CD4-positive, alpha-beta T cell treated with Interleukin-15 for 4 hours (primary cell): ENCODE measurements around the gene CRAMP1.

Experiments
- DNase-seq: peaks from one replicate; pipeline ENCODE4 v3.0.0-alpha.2; 2020; ENCODE audit warnings: low spot score

Gene CRAMP1

GRCh38 chr16:1687427-1688316, 75.5 kb downstream of the CRAMP1 start:
- no peak for DNase-seq

GRCh38 chr16:1688807-1689560, 76.8 kb downstream of the CRAMP1 start:
- DNase-seq, result no peak

- DNase-seq, result no peak
These were observed 77.7 kb downstream of the CRAMP1 start for GRCh38 chr16:1689853-1690252.

- no peak for DNase-seq
These were observed 78.7 kb downstream of the CRAMP1 start for GRCh38 chr16:1690810-1691209.

GRCh38 chr16:1691276-1691675, 79.1 kb downstream of the CRAMP1 start:
- no peak for DNase-seq

GRCh38 chr16:1691956-1692355, 79.8 kb downstream of the CRAMP1 start:
- DNase-seq, result no peak

- no peak for DNase-seq
These were observed 84.7 kb downstream of the CRAMP1 start for GRCh38 chr16:1696863-1697262.

GRCh38 chr16:1698680-1699079, 86.5 kb downstream of the CRAMP1 start:
- DNase-seq, result no peak

- no peak for DNase-seq
These were observed 88.1 kb downstream of the CRAMP1 start for GRCh38 chr16:1700246-1700645.

- DNase-seq, result no peak
These were observed 89.2 kb downstream of the CRAMP1 start for GRCh38 chr16:1701216-1701878.

GRCh38 chr16:1705324-1705687, 93.1 kb downstream of the CRAMP1 start:
- peak; percentile 25 for DNase-seq

- DNase-seq, result peak; percentile 94
These were observed 93.7 kb downstream of the CRAMP1 start, which contains the start of gene MAPK8IP3 for GRCh38 chr16:1705688-1706385. Gene MAPK8IP3 (plus strand): TSS chr16:1706195. CDS start chr16:1706340, 145 bp downstream.

GRCh38 chr16:1706386-1707192, 94.4 kb downstream of the CRAMP1 start:
- peak; percentile 32 for DNase-seq

- no peak for DNase-seq
These were observed 95.1 kb downstream of the CRAMP1 start for GRCh38 chr16:1707193-1707790.

- DNase-seq, result no peak
These were observed 96.1 kb downstream of the CRAMP1 start for GRCh38 chr16:1708083-1708767.

GRCh38 chr16:1708768-1709180, 96.6 kb downstream of the CRAMP1 start:
- no peak for DNase-seq

GRCh38 chr16:1709356-1709755, 97.2 kb downstream of the CRAMP1 start:
- DNase-seq, result no peak

- DNase-seq, result no peak
These were observed 98.8 kb downstream of the CRAMP1 start for GRCh38 chr16:1710811-1711507.

- no peak for DNase-seq
These were observed 100.7 kb downstream of the CRAMP1 start for GRCh38 chr16:1712791-1713261.
